ENCODE measurements around the gene RSRC1. TPM values are rescaled to one million over a fixed set of nuclear protein-coding genes. Genes with fewer than 3 reads are reported as not detected.

The RSRC1 gene
- total and polyA plus RNA-seq, 2 of the 13 experiments (the other 11 are each of a cell fraction or from before 2014, with no cell fraction given) = 4.9 to 63.0 TPM

GRCh38 chr3:158447408-158447807, 337.5 kb downstream of the RSRC1 start:
- TF ChIP-seq ZNF20 (CRISPR knock-in tag; IDR thresholded peaks at IDR 0.05) = no peak
- TF ChIP-seq ARHGAP35 (CRISPR knock-in tag; IDR thresholded peaks at IDR 0.05; ENCODE audit: borderline replicate concordance) = no peak
- no peak for TF ChIP-seq ZNF574 (CRISPR knock-in tag; IDR thresholded peaks at IDR 0.05)
- TF ChIP-seq ZNF577 (CRISPR knock-in tag; IDR thresholded peaks at IDR 0.05; ENCODE audit: borderline replicate concordance, low read depth) = no peak
- no peak for TF ChIP-seq ZNF160 (CRISPR knock-in tag; IDR thresholded peaks at IDR 0.05)
- TF ChIP-seq DBP (CRISPR knock-in tag; IDR thresholded peaks at IDR 0.05; ENCODE audit: not compliant biosample characterization) = no peak
- no peak for TF ChIP-seq ESRRA (CRISPR knock-in tag; IDR thresholded peaks at IDR 0.05; ENCODE audit: low read depth)
- no peak for TF ChIP-seq SNRNP70 (IDR thresholded peaks at IDR 0.05; ENCODE audit: low read depth, low read length)
- TF ChIP-seq SRSF9 (IDR thresholded peaks at IDR 0.05; ENCODE audit: borderline replicate concordance, insufficient read depth, low read depth, low read length, poor library complexity, severe bottlenecking) = no peak
- no peak for TF ChIP-seq SCMH1 (CRISPR knock-in tag; IDR thresholded peaks at IDR 0.05; ENCODE audit: borderline replicate concordance)
- no peak for TF ChIP-seq ZNF329 (CRISPR knock-in tag; IDR thresholded peaks at IDR 0.05; ENCODE audit: low read depth)
- no peak for TF ChIP-seq NFE2L1 (CRISPR knock-in tag; IDR thresholded peaks at IDR 0.05; ENCODE audit: borderline replicate concordance)
- TF ChIP-seq RERE (CRISPR knock-in tag; IDR thresholded peaks at IDR 0.05; ENCODE audit: low read depth) = no peak
- TF ChIP-seq TMF1 (CRISPR knock-in tag; IDR thresholded peaks at IDR 0.05; ENCODE audit: low read depth) = no peak
- Histone ChIP-seq H3K27ac (ENCODE audit: extremely low read length, insufficient read depth, low read length) (no peak overlapping the region), H2AFZ (ENCODE audit: low read length) (no peak overlapping the region), H3K27me3 (ENCODE audit: control insufficient read depth in 1 of 2, insufficient read depth in 2 of 2, low read length in 2 of 2) (no peaks in the 10 kb centered on the region), H3K79me2 (ENCODE audit: insufficient read depth, low read length) (no peaks in the 10 kb centered on the region), H4K20me1 (ENCODE audit: insufficient read depth, low read length) (no peaks in the 10 kb centered on the region), H3K4me1 (ENCODE audit: insufficient read depth, low read length) (peaks cover 11% of the 10 kb centered on the region), H3K4me2 (ENCODE audit: low read depth, low read length) (no peak overlapping the region), H3K9me3 (ENCODE audit: low read length) (no peaks in the 10 kb centered on the region), H3K36me3 (replicated peaks in 1 of 2; ENCODE audit: control insufficient read depth in 1 of 2, insufficient read depth in 2 of 2, low read length in 2 of 2) (no peaks in the 10 kb centered on the region; a peak in 1 of 5 replicates), H3K9ac (ENCODE audit: insufficient read depth, low read depth, low read length) (no peak overlapping the region), H3K4me3 (replicated peaks in 1 of 3; ENCODE audit: insufficient read depth in 1 of 3, low read depth in 2 of 3, low read length in 3 of 3) (no peak overlapping the region)
- BruUV-seq (replicated peaks) = no TSS peak
- ATAC-seq (no peak), DNase-seq (ENCODE audit: low spot score) (no peak), FAIRE-seq (no peak)
- intact Hi-C loops (cut with micrococcal nuclease; ENCODE audit: unreplicated experiment) (no loop called here), in situ Hi-C loops (cut with HindIII; ENCODE audit: extremely low pct_ligation_motif_present, low pct_unique_long_range_greater_than_20kb) (no loop called here)
- POLR2A ChIA-PET = no interaction called here
- CTCF ChIA-PET (ENCODE audit: low intra/inter-chr PET ratio, low total read pairs) = no interaction called here

All from HepG2 (cell line).